K562 (cell line): ENCODE results near the gene SRD5A1.

Experiments used
- CBFB ChIP-seq: sonication (generic); formaldehyde crosslinking; IDR thresholded peaks from 2 replicates; pipeline ENCODE4 v1.4.0; 2020; ENCODE audit warnings: mild to moderate bottlenecking, missing genetic modification reagents
- JUND ChIP-seq, 2 experiments: IDR thresholded peaks; 2 replicates in 1 of 2; 3 replicates in 1 of 2; pipeline ENCODE4 v1.6.1; 2011; ENCODE audit warnings: borderline replicate concordance in 2 of 2, low read depth in 2 of 2, low read length in 2 of 2, improper control_type of control experiment in 1 of 2, missing biosample characterization in 1 of 2, missing genetic modification characterization in 1 of 2, missing genetic modification reagents in 1 of 2
- SIN3A ChIP-seq, 2 experiments: fragments of 150-350 bp in 1 of 2; IDR thresholded peaks; 2 replicates each; pipeline ENCODE4 v1.6.1; 2011 to 2016; ENCODE audit warnings: borderline replicate concordance in 2 of 2, low read depth in 2 of 2, low read length in 2 of 2, mild to moderate bottlenecking in 2 of 2, moderate library complexity in 2 of 2; ENCODE audit not compliant: control insufficient read depth in 1 of 2

DNA sequence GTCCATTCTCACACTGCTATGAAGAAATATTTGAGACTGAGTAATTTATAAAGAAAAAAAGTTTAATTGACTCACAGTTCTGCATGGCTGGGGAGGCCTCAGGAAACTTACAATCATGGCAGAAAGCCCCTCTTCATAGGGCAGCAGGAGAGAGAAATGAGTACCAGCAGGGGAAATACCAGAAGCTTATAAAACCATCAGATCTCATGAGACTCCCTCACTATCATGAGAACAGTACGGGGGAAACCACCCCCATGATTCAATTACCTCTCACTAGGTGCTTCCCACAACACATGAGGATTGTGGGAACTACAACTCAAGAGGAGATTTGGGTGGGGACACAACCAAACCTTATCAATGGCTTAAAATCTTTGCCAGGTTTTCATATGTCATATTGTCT is 59.7 kb downstream of the SRD5A1 start:
- no peak for TF ChIP-seq CBFB (CRISPR knock-in tag)
- no peak for TF ChIP-seq SIN3A (IDR thresholded peaks at IDR 0.05; ENCODE audit: borderline replicate concordance in 2 of 2, control insufficient read depth in 1 of 2, low read depth in 2 of 2, low read length in 2 of 2)
- no peak for TF ChIP-seq JUND (IDR thresholded peaks at IDR 0.05; ENCODE audit: borderline replicate concordance, low read depth, low read length)
- no peak for TF ChIP-seq JUND (tag; IDR thresholded peaks at IDR 0.05; ENCODE audit: borderline replicate concordance, low read depth, low read length)
